Urothelium cell line (cell line): ENCODE measurements around the gene FAXDC2.

ENCODE experiments used
- DNase-seq: peaks from one replicate; pipeline ENCODE4 v3.0.0; 2011; ENCODE audit warnings: low spot score, mixed read lengths
- FAIRE-seq: peaks from 2 replicates; lab custom pipeline; 2011; peaks lifted over from hg19 to GRCh38; lab: Jason Lieb, UNC

The FAXDC2 gene

GRCh38 chr5:154802050-154802449, 48.4 kb downstream of the FAXDC2 start:
- DNase-seq (no peak), FAIRE-seq (no peak)

DNA sequence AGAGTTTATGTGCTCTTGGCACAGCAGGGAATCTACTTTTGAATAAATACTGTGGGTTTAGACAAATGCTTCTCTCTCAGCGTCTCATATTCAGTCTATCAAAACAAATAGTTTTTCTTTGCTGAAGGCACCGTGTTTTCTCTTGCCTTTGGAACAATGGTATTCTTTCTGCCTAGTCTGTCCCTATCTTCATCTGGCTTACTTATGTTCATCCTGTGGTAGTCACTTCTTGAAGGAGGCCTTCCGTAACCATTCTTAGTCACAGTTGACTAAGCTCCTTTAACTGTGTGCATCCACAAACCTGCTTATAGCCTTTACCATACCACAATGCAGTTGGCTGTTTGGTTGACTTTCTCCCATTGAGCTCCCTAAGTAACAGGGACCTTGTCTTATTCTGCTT, 49.3 kb downstream of the FAXDC2 start:
- FAIRE-seq (no peak), DNase-seq (no peak)

- DNase-seq (no peak), FAIRE-seq (no peak)
Measured at GRCh38 chr5:154800582-154800981, 49.8 kb downstream of the FAXDC2 start.

DNA sequence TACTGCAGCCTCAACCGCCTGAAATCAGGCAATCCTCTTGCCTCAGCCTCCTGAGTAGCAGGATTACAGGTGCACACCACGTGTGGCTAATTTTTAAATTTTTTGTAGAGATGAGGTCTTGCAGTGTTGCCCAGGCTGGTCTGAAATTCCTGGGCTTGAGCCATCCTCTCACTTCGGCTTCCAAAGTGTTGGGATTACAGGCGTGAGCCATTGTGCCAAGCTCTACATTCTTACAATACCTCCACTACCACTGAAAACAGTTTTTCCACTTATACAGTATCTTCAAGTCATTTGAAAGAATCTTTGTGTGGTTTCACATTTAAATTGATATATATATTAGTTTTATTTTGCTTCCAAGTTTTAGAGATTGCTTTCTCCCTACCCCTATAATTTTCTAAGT, 52.6 kb downstream of the FAXDC2 start:
- DNase-seq (no peak), FAIRE-seq (no peak)

DNA sequence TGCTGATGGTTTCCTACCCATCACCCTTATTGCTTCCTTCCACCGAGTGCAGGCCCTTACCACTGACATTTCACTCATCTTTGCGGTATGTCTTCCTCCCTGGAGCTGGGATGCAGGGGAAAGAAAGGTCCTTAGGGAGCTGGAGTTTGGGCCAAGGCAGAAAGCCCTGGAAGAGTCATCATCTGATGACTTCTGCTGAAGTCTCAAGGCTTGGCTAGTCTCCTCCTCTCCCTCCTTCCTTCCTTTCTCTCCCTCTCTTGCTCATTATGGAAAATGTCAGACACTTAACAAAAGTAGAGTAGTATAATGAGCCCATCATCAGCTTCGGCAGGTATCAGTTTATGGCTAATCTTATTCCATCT, 55.2 kb downstream of the FAXDC2 start:
- FAIRE-seq (no peak), DNase-seq (no peak)

DNA sequence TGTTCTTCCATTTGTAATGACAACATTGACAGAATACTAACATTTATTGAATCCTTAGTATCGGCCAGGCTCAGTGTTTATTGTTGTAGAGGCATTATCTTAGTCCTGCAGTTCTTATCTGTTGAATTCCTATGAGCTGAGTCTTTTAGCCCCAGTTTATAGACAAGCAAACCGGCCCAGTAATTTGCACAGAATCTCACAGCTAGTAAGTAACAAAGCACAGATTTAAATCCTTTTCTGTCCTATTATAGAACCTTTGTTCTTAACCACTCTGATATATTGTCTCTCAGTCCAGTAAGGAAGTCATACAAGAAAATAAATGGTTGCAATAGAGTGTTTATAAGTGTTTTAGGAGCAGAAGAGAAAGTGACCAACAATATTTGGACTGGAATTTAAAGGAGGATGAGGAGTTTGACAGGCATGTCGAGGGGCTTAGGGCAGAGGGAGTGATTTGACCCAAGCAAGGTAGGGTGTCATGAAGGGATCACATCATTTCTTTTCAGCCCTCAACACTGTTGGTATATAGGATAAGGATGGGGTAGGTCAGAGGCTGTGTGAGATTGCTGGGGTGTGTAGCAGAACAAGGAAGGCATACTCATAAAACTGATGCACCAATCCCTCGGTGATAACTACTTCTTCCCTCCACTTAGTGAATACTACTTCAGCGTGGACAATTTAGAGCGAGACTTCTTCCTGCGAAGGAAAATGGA, 55.7 kb downstream of the FAXDC2 start:
- DNase-seq, result no peak
- FAIRE-seq, result no peak

- FAIRE-seq (no peak), DNase-seq (no peak)
Measured at GRCh38 chr5:154793599-154794524, 56.5 kb downstream of the FAXDC2 start.

DNA sequence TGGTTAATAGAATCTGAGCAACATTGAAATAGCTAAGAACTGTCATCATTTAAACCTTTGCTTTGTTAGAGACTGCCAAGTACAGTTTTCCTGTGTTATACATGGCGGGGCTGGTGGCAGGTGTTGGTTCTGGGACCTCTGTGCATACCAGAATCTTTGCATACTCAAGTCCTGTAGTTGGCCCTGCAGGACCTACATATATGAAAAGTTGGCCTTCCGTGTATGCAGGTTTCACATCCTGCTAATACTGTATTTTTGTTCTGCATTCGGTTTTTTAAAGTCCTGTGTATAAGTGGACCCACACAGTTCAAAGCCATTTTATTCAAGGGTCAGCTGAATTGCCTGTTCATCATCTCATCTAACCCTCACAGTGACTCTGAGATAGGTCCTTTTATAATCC, 58.9 kb downstream of the FAXDC2 start:
- FAIRE-seq (no peak), DNase-seq (no peak)

- DNase-seq, result no peak
- FAIRE-seq, result no peak
Measured at GRCh38 chr5:154788212-154788611, 62.2 kb downstream of the FAXDC2 start.

- DNase-seq (no peak), FAIRE-seq (no peak)
Measured at GRCh38 chr5:154786414-154786813, 64.0 kb downstream of the FAXDC2 start.

GRCh38 chr5:154784856-154785255, 65.5 kb downstream of the FAXDC2 start:
- no peak for FAIRE-seq
- no peak for DNase-seq

DNA sequence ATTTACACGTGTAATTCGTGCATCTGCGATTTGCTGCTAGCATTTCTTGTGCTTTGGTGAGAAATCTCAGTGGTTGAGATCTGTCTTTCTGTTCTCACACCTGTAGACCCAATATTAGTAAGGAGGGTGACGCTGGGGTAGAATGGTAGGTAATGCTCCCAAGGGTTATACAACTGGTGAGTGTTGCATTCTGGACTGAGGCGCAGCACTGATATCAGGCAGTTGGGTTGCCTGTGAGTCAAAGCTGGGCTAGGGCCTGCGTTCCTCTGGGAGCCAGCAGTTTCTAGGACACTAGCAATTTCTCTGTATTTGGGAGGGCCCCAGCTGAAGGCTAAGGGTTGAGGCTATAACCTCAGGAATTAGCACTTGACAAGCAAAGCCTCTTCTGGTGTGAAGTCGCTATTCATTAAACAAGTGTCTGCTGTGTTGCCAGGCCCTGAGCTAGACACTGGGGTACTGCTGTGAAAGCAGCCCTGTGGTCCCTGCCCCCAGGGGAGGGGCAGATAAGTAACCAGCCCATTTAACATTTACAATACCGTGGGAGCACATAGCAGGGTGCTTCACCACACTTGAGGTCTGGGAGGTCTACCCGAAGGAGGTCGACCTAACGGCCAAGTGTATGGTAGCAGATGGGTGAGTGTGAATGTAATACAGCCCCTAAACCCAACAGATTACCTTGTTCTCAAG, 66.5 kb downstream of the FAXDC2 start:
- no peak for FAIRE-seq

GRCh38 chr5:154782812-154783592, 67.4 kb downstream of the FAXDC2 start:
- DNase-seq, result no peak
- FAIRE-seq, result no peak

More for the DNA sequence above, 66.5 kb downstream of the FAXDC2 start:
- no peak for DNase-seq

DNA sequence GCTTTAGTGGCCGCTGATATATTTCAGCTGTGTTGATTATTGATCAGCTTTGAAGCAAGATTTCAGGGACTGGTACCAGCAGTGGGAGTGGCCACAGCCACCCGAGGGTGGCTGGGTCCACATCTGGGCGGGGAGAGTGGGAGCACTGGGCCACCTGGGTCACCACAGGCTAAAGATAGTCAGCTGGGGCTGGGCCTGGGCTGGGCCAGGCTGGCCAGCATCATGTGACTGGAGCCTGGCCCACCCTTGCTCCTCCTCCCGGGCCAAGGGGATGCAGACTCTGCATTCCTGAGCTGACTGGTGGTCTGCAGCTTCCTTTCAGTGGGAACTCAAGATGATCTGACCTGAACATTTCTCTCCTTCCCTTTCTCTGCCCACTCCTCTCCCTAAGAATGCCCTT, 68.1 kb downstream of the FAXDC2 start:
- FAIRE-seq (no peak), DNase-seq (no peak)

DNA sequence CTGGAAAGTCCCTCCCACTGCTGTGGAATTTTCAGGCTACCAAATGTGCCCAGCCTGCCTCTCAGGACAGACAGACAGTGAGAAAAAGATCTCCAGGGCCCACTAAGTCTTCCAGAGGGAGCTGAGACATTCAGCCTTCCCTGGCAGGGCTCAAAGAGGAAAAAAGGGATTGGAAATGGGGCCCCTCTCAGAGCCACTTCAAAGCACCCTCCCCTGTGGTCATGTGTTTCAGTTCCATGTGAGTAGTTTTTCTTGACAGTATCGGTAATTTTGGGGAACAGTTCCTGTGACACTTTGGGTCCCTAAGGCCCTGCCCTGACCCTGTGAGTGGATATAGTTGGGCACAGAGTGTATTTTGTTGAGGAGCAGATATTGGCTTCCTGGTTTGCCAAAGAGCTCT, 70.3 kb downstream of the FAXDC2 start:
- no peak for DNase-seq
- no peak for FAIRE-seq

DNA sequence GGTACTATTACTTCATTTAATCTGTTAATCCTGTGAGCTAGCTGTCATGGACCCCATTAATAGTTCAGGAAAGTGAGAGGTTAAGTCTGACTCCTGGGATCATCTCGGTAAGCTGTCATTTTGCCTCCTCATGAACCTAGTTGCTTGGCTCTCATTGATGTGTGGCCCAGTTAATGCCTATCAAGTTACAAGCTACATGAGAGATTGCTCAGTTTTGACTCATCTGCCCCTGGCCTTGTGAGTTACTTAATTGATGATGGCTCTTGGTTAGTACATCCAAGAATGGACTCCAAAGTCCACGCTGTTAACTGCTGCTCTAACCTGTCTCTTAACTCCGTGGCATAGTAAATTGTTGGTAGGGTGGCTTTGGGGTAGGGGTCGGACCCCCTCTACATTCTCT, 71.3 kb downstream of the FAXDC2 start:
- DNase-seq, result peak; percentile 18
- FAIRE-seq, result no peak

GRCh38 chr5:154778534-154778933, 71.9 kb downstream of the FAXDC2 start:
- FAIRE-seq, result no peak
- DNase-seq, result no peak

GRCh38 chr5:154776167-154776566, 74.2 kb downstream of the FAXDC2 start:
- FAIRE-seq (no peak), DNase-seq (no peak)

GRCh38 chr5:154773326-154773725, 77.1 kb downstream of the FAXDC2 start:
- FAIRE-seq (no peak), DNase-seq (no peak)

DNA sequence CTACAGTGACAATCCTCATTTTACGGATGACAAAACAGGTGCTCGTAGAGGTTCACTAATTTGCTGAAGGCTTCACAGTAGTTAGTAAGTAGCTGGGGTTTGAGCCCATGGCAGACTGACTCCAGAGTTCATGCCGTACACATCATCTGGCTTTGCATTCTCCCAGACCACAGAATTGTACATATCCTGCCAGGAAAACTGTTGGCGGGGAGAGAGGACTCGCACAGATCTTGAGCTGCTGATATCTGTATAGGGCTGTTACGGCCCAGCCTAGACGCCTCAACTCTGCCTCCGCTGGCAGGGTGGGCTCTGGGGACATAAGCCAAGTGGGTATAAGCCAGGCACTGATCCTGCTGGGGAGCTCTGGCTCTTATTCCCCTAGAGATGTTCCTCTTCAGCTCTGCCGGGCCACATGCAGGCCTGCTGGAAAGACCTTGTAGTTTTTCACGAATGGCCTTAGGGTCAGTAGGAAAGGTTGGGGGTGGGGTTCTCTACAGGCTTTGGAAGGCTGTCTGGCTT, 79.0 kb downstream of the FAXDC2 start:
- DNase-seq (no peak), FAIRE-seq (no peak)

GRCh38 chr5:154770111-154770510, 80.3 kb downstream of the FAXDC2 start:
- FAIRE-seq (no peak), DNase-seq (no peak)
